ENCODE data around the gene ZNF488.

DNA sequence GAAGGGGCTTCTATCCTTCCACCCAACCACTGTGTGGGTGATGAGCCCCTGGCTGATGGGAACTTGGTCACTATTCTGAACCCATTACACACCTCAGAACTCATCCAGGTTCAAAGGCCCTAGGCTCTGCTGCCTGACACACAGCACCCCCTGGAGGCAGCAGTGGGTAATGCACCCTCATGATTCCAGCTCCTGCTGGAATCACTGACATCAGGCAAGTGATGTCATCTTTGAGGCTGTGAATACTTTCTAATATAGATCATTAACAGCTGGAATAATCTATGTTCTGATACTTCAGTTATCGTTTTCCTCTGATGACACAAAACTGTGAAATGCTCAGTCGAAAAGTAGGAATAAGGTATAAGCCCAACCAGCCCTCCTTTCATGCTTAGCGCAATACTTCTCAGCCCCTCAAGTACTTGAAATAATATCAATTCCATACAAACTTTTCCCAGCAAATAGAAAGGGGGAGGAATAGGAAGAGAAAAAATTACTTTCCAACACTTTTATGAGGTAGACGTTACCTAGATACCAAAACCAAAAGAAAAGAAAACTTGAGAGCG lies 43.4 kb downstream of the ZNF488 start:
- TF ChIP-seq, protein P1, sequence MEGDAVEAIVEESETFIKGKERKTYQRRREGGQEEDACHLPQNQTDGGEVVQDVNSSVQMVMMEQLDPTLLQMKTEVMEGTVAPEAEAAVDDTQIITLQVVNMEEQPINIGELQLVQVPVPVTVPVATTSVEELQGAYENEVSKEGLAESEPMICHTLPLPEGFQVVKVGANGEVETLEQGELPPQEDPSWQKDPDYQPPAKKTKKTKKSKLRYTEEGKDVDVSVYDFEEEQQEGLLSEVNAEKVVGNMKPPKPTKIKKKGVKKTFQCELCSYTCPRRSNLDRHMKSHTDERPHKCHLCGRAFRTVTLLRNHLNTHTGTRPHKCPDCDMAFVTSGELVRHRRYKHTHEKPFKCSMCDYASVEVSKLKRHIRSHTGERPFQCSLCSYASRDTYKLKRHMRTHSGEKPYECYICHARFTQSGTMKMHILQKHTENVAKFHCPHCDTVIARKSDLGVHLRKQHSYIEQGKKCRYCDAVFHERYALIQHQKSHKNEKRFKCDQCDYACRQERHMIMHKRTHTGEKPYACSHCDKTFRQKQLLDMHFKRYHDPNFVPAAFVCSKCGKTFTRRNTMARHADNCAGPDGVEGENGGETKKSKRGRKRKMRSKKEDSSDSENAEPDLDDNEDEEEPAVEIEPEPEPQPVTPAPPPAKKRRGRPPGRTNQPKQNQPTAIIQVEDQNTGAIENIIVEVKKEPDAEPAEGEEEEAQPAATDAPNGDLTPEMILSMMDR (IDR thresholded peaks at IDR 0.05): peak; percentile 98
- TF ChIP-seq EZH2 (IDR thresholded peaks at IDR 0.05; ENCODE audit: borderline replicate concordance, insufficient read depth, low read depth, low read length, poor library complexity, severe bottlenecking): no peak

Data from B cell (primary cell).